Activated T-helper 9 cell treated with anti-CD3 and anti-CD28 coated beads, Interleukin-2, amount 50 U/mL, for 16 hours (primary cell): Measurements from ENCODE around the gene MAPK1IP1L.

Experiments
- DNase-seq: peaks from one replicate; pipeline ENCODE4 v3.0.0-alpha.2; 2020; ENCODE audit warnings: low read depth

MAPK1IP1L gene

DNA sequence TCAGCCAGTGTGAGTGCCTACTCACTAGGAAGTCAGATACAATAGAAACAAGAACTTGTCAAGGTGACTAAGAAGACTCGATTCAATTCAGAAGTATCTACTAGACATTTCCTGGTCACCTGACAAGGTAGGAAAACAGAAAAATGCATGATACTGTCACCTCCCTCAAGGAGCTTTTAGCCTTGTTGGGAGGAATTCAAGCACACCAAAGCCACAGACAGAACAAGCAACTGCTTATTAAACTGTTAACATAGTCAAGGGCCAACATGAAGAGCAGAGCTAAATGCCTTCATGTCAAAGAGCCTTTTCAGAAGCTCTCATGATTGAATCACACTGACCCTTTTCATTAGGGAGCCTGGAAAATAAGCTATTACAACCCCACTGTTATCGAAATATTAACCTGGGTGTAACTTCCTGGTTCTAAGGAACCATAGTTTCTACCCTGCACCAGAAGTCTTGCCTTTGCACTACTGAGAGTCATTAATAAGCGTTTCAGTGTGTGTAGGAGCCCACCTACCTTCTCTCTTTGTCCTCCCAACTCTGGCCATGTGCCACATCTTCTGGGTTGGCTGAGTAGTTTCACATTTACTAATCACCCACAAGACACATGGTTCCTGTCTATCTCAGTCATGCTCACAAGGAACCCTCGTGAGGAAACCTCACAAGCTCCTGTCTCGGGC, 46.6 kb downstream of the MAPK1IP1L start:
- DNase-seq, result peak; percentile 45

DNA sequence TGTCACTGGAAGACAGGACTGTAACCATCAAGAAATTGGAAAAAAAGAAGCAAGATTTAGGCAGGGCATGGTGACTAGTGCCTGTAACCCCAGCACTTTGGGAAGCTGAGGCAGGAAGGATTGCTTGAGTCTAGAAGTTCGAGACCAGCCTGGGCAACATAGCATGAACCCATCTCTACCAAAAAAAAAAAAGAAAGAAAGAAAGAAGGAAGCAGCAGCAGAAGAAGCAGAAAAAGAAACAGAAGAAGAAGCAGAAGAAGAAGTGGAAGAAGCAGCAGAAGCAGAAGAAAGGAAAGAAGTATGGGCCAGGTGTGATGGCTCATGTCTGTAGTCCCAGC, 47.1 kb downstream of the MAPK1IP1L start:
- DNase-seq, result no peak

DNA sequence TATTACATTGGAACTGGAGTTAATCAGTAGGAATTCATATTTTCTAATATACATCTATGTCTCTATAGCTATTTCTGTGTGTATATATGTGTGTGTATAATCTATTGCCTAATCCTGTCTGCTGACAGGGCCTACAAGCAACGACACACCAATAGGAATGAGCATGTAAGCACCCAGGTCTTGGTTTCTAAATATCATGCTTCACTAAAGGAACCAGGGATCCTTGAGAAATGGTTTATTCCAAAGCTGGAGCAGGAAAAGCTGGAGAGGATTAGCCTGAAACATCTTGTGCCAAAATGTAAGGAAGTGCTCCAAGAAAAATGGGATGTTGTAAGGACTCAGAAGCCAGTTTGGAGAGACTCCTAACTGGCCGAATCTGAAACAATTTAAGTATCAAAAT, 48.3 kb downstream of the MAPK1IP1L start:
- no peak for DNase-seq

DNA sequence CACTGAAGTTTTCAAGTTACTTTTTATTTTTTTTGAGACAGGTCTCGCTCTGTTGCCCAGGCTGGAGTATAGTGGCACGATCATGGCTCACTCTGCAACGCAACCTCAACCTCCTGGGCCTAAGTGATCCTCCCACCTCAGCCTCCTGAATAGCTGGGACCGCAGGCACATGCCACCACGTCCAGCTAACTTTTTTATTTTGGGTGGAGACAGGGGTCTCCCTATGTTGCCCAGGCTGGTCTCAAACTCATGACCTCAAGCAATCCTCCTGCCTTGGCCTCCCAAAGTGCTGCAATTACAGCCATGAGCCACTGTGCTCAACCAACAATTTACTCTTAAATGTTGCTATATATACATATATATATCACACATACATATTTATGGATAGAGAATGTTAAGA, 50.3 kb downstream of the MAPK1IP1L start:
- no peak for DNase-seq

DNA sequence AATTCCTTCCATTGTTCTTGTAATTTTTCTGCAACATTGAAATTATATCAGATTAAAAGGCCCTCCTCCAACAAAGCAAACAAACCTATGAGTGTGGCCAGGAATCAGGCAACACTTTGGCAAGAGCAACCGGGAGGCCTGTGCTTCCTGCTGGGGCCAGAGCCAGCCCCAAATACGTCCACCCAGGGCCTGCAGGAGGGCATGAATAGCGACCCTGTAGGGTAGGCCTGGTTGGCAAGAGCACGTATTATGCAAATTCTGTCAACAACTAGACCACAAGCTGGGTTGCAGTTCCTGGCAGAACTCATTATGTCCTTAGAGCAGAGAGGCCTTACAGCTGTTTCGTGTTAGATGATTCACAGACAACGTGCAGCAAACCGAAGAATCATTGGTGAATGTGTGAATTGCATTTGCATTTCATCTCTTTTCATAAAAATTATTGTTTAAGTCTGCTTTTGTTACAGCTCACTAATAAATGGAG, 50.7 kb downstream of the MAPK1IP1L start:
- peak; percentile 29 for DNase-seq

DNA sequence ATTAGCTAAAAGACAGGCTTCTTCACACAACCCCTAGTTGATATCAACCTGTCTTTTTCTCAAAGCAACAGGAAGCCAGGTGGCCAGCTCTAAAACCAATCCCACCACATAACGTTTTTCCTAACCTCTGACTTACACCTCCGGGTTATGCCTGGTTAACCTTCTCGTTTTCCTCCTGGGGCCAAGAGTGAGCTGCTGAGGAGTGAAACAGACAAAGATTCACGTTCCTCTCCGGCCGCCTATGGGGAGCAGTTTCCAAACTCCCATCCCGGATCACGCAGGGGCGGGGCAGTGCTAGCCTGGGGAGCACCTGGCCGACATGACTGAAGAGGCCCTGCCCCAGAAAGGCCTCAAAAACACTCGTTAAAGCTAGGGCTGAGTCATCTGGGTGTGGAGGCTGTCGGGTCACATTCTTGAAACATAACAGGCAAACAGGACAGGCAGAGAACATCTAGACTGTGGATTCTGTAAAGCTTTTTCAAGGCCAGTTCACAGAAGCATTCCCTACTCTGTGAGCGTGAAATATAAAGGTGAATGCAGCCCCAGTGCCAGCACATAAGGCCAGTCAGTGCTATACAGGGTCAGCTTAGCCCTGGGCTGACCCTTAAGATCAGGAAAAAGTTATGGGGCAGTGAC, 51.7 kb downstream of the MAPK1IP1L start:
- DNase-seq, result peak; percentile 50

DNA sequence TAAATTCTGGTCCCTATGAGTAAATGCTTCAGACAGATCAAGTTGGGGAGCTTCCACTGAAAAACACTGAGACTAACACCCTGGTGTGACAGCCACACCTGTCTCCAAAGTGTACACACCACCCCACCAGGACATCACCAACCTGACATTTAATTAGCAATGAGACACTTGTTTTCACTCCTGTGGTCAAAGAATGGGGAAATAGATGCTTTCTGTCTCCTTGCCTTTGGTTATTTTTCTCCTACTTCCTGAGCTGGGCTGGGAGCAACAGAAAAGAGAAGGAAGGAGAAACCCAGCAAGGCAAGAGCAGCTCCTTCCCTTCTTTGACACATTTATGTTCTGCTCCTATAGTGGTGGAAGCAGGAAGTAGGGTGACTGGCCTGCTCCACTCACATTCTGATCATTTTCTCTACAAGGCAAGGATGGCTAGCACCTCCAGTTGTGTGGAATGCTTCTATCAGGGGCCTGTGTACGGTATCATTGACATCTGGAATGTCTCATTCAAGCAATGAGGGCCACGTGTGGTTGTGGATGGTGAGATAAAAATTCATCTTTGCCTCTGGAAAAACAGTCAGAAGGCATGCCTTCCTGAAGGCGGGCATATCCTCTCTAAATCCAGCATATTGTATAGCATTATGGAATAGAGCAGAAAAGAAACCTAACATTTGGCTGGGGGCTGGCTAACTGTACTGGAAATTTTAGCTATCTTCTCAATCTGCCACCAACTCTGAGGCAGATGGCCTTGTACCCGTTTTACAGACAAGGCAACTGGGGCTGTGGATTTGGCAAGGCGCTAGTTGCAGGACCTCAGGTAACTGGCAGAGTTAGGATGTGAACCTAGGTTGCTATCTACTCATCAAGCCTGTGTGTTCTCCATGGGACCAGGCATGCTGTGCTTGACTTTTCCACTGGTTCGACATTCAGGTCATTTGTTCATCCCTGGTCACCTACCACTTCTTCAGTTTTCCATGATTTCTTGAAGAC, 52.8 kb downstream of the MAPK1IP1L start:
- DNase-seq, result no peak

DNA sequence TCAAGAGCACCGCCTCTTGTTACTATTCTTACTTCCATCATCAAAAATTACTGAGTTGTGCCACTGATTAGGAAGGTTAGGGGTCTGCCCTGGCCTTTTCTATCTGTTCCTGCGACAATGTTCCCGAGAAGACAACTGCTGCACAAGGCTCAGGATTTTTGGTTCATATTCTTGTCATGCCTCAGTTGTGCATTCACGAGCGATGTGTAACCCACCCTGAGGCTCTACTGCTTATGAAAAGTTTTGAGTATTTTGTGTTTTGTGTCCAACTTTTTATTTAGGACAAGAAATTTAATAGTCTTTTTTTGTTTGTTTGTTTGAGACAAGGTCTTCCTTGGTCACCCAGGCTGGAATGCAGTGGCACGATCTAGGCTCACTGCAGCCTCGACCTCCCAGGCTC, 54.5 kb downstream of the MAPK1IP1L start:
- no peak for DNase-seq

DNA sequence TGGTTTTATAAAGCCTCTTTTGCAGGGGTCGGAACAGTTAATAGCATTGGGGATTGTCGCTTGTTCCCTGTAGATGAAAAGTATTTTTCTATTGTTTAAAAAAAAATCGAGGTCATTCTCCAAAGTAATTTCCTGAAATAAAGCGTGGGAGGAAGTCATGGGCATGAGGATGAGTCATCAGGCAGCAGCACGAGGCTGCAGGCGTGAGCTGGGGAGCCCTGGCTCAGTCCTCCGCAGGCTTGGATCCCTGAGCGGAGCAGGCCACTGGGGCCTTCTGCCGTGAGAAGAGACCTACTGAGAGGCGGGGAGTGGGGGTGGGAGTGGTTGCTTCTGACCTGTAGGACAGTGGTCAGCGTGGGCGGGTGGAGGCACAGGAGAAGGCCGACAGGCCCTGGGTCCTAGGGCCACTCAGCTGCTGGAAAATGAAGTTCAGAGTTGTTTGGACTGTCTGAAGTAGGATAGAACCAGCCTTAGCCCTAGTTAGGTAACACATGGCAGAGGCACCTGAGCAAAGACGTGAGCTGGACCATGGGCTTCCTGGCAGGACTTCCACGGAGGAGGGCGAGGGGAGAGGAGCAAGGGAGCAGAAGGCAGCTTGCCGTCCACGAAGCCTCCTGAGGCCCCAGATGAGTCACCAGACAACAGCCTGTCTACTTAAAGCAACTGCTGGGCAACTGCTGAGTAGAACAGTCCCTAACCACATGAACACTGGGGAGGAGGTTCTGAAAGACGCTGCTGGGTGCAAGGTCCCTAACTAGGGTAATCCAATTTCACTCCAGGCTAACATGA, 56.5 kb downstream of the MAPK1IP1L start:
- peak; percentile 43 for DNase-seq

DNA sequence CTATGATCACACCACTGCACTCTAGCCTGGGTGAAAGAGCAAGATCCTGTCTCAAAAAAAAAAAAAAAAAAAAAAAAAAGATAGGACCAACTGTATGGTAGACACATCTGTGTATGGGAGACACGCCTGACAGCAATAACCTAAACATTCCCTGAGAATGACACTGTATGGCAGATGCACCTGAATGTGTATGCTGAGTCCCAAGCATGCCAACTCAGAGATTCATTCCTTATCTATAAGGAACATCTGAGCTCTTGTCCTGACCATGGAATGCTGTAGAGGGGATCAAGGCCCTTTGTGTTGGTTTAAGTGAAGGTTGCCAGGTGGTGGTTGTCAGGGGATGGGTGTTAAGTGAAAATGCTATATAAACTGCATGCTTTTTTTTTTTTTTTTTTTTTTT, 58.4 kb downstream of the MAPK1IP1L start:
- no peak for DNase-seq

DNA sequence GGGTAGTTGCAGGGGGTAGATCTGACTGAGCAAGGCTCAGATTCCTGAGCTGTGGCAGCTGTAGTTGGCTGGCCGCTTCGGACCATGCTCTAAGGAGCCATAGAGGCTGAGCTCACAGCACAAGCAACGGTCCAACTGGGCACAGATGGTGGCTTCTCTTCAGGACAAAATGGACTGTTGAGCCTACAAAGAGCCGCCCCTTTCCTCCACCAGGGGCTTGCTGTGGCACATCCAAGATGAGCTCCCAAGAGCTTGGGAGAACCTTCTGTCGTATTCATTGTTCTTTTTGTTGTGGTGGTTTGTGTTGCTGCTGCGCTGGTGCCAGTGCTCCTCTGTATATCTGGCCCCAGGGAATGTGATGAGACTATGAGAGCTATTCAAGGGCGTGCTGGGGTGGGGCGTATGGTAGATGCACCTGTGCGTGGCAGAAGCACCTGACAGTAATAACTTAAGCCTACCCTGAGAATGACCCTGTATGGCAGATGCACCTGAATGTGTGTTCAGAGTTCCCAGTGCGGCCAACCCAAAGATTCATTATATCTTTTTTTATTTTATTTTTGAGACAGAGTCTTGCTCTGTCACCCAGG, 59.8 kb downstream of the MAPK1IP1L start:
- no peak for DNase-seq

DNA sequence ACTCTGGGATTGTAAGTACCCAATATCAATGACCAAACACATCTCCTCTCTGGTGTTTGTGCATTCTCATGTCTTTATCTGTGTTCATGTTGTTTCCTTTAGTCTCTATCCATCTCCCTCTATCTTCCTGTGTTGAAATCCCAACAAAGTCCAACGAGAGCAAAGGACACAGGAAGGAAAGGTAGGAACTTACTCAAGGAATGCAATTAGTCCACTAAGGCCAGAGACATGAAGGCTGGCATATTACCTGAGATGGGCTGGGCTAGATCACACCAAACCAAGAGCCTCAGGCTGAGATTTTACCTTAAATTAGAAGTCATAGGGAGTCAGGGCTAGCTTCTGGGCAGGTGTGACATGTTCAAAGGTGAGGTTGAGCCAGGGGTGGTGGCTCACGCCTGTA, 63.3 kb downstream of the MAPK1IP1L start:
- no peak for DNase-seq

DNA sequence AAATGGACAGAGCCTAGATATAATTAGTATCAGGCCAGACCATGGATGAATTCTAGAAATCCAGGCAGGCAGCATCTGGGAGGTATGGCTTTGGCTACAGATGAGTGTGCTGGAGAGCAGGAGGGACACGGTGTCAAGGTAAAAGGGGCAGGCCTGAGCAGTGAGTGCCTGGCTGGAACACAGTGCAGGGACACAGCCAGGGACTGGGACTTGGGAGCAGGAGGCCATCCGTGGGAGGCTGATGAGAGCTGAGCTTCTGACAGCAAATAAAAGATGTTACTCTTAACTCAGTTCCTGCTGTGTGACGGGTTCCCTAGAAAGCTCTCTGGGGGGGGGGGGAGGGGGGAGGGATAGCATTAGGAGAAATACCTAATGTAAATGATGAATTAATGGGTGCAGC, 64.0 kb downstream of the MAPK1IP1L start:
- no peak for DNase-seq

DNA sequence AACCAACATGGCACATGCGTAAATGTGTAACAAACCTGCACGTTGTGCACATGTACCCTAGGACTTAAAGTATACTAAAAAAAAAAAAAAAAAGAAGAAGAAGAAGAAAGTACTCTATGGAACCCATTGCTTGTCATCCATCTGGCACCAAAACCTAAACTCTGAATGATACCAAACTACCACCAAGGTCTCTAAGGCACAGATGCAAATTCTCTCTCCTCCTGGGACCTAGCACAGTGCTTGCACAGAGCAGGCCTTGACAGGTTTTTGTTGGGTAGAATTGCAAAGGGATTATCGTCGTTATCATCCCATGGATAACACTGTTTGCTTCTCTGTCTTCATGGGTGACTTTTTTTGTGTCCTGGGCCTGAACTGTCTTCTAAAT, 64.4 kb downstream of the MAPK1IP1L start:
- no peak for DNase-seq

DNA sequence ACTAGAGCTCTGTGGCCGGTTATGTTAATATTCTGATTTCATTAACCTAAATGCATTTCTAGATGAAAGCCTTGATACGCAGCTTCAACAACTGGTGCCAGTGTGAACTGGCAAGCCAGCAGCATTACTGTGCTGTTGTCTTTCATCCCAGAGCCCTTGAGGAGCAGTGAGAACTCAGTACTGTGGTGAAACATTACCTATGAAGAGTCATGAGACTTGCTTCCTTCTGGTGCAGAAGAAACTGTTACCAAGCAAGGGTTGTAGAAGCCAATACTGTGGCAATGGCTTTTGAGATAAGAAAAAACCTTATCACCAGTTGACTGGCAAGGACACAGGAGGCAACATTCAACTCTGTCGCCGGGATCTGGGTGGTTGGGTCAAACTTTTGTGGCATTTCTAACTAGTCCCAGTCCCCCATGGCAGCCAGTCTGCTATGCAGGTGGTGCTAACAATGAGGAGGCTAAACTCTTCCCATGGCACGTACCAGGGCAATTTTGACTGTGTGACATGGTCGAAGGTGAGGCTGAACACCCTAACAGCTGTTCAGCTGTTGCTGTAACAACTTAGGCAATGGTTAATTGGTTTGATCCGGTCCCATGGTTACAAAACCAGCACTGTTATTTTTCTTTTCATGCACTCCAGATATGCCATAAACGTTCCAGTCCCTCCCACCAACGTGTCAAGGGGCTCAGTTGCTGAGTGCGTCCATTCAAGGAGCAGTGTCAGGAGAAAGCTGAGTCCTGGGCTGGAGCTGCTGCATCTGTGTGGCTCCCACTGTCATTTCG, 65.0 kb downstream of the MAPK1IP1L start:
- DNase-seq, result no peak

DNA sequence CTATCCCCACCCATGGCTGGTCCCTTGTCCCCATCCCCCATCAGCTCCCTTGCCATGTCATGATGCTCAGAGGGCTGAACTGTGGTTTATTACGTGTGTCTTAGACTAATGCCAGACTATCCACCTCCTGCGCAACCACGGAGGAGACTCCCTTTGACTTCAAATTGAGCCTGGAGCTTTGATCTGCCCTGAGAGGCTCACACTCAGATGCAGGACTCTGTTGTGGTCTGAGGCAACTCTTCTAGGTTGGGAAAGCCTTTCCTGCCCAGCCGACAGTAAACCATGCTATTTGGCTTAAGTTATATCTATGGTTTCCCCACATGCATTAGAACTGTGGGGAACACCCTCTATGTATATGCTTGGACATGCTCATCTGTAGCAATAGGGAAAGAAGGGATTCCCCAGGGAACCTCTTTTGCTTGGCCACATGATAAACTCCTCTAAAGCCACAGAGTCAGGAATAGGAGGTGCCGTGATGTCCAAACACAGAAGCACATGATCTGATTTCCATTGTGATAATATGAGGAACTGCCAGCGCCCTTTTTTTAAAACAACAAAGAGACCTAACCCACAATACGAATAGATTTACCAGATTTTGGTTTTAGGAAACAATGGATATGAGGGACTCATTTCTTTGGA, 66.5 kb downstream of the MAPK1IP1L start:
- no peak for DNase-seq

DNA sequence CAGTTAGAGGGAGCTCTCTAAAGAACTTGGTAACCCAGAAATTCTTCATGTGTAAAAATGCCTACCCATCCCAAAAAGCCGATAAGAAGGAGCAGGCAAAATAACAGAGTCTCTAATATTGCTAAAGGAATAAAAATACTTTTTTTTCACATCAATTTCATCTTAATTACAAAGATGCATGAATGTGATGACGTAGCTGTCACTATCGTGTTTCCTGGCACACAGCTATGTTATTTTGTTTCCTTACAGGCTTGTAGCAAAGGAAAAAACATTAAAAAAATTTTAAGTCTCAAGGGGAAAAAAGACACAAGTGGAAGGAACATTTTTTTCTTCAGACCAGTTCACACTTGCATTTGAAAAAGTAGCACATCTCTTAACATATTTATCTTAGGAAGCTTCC, 67.3 kb downstream of the MAPK1IP1L start:
- no peak for DNase-seq
